HG03354 (cell line): ENCODE results near the gene AGAP9.
"Not testable (repeated sequence)": the region's sequence is repeated elsewhere in the genome, so short reads cannot be mapped to it uniquely, and the experiment has no call there.

ENCODE experiments used
- ATAC-seq: cut with Tn5 transposase; IDR thresholded peaks from one replicate; pipeline ENCODE4 v1.9.1; 2021; ENCODE audit warnings: mild to moderate bottlenecking; ENCODE audit not compliant: unreplicated experiment, poor library complexity, severe bottlenecking

AGAP9 gene

GRCh38 chr10:47491600-47491999 lies 31.8 kb downstream of the AGAP9 start, which contains the start of gene FAM25G:
TSS of gene FAM25G (minus strand) at chr10:47491700. CDS start at chr10:47491674, 26 bp downstream.
- not testable (repeated sequence) for ATAC-seq

GRCh38 chr10:47489630-47490029 lies 33.8 kb downstream of the AGAP9 start:
- ATAC-seq, result not testable (repeated sequence)

- ATAC-seq, result not testable (repeated sequence)
These were observed 37.5 kb downstream of the AGAP9 start for GRCh38 chr10:47485943-47486342.

GRCh38 chr10:47484786-47485185 lies 38.7 kb downstream of the AGAP9 start:
- ATAC-seq, result not testable (repeated sequence)

GRCh38 chr10:47483923-47484322 lies 39.5 kb downstream of the AGAP9 start, which contains the start of gene ANXA8:
TSS of gene ANXA8 (minus strand) at chr10:47484115. CDS start at chr10:47483933, 182 bp downstream.
- not testable (repeated sequence) for ATAC-seq

GRCh38 chr10:47482367-47482766 lies 41.1 kb downstream of the AGAP9 start:
- not testable (repeated sequence) for ATAC-seq

- ATAC-seq, result not testable (repeated sequence)
These were observed 41.7 kb downstream of the AGAP9 start for GRCh38 chr10:47481768-47482181.

GRCh38 chr10:47481182-47481766 lies 42.2 kb downstream of the AGAP9 start:
- not testable (repeated sequence) for ATAC-seq

GRCh38 chr10:47480133-47480532 lies 43.3 kb downstream of the AGAP9 start:
- not testable (repeated sequence) for ATAC-seq

- ATAC-seq, result not testable (repeated sequence)
These were observed 45.3 kb downstream of the AGAP9 start for GRCh38 chr10:47478114-47478513.

GRCh38 chr10:47477078-47477477 lies 46.4 kb downstream of the AGAP9 start:
- not testable (repeated sequence) for ATAC-seq

GRCh38 chr10:47475101-47475500 lies 48.3 kb downstream of the AGAP9 start:
- ATAC-seq, result not testable (repeated sequence)

- not testable (repeated sequence) for ATAC-seq
These were observed 49.9 kb downstream of the AGAP9 start for GRCh38 chr10:47473516-47473915.

GRCh38 chr10:47472647-47473046 lies 50.8 kb downstream of the AGAP9 start:
- ATAC-seq, result peak; percentile 56

- not testable (repeated sequence) for ATAC-seq
These were observed 51.4 kb downstream of the AGAP9 start for GRCh38 chr10:47472072-47472471.

- ATAC-seq, result not testable (repeated sequence)
These were observed 54.5 kb downstream of the AGAP9 start for GRCh38 chr10:47468731-47469528.

- ATAC-seq, result not testable (repeated sequence)
These were observed 55.5 kb downstream of the AGAP9 start for GRCh38 chr10:47467957-47468356.

GRCh38 chr10:47467458-47467857 lies 56.0 kb downstream of the AGAP9 start:
- ATAC-seq, result not testable (repeated sequence)

GRCh38 chr10:47465216-47465917 lies 58.1 kb downstream of the AGAP9 start:
- not testable (repeated sequence) for ATAC-seq
